Measurements from ENCODE around the gene FGF18. TPM values are rescaled to one million over a fixed set of nuclear protein-coding genes. Genes with fewer than 3 reads are reported as not detected.
A peak's percentile ranks its signal among the peaks of the same experiment; 100 is the strongest.

The FGF18 gene
- polyA plus RNA-seq, 3 donors: 0.34 to 0.66 (median 0.42) TPM

- no peak for DNase-seq (ENCODE audit: extremely low read depth in 1 of 11, low read depth in 9 of 11, low spot score in 4 of 11)
Observed at GRCh38 chr5:171432583-171433351, 13.3 kb downstream of the FGF18 start.

- DNase-seq (ENCODE audit: extremely low read depth in 1 of 11, low read depth in 9 of 11, low spot score in 4 of 11): no peak
Observed at GRCh38 chr5:171433352-171433698, 13.9 kb downstream of the FGF18 start.

- DNase-seq (ENCODE audit: extremely low read depth in 1 of 11, low read depth in 9 of 11, low spot score in 4 of 11): no peak
Observed at GRCh38 chr5:171433982-171434676, 14.7 kb downstream of the FGF18 start.

- DNase-seq (ENCODE audit: extremely low read depth in 1 of 11, low read depth in 9 of 11, low spot score in 4 of 11): no peak
Observed at GRCh38 chr5:171434874-171435273, 15.4 kb downstream of the FGF18 start.

GRCh38 chr5:171435908-171436307 is 16.5 kb downstream of the FGF18 start:
- no peak for DNase-seq (ENCODE audit: extremely low read depth in 1 of 11, low read depth in 9 of 11, low spot score in 4 of 11)

GRCh38 chr5:171436804-171437285 is 17.4 kb downstream of the FGF18 start:
- no peak for DNase-seq (ENCODE audit: extremely low read depth in 1 of 11, low read depth in 9 of 11, low spot score in 4 of 11)

- no peak for DNase-seq (ENCODE audit: extremely low read depth in 1 of 11, low read depth in 9 of 11, low spot score in 4 of 11)
Observed at GRCh38 chr5:171437286-171437821, 17.9 kb downstream of the FGF18 start.

- no peak for DNase-seq (ENCODE audit: extremely low read depth in 1 of 11, low read depth in 9 of 11, low spot score in 4 of 11)
Observed at GRCh38 chr5:171438738-171439137, 19.3 kb downstream of the FGF18 start.

- no peak for DNase-seq (ENCODE audit: extremely low read depth in 1 of 11, low read depth in 9 of 11, low spot score in 4 of 11)
Observed at GRCh38 chr5:171441246-171441791, 21.9 kb downstream of the FGF18 start.

GRCh38 chr5:171442287-171443042 is 23.0 kb downstream of the FGF18 start:
- no peak for DNase-seq (ENCODE audit: extremely low read depth in 1 of 11, low read depth in 9 of 11, low spot score in 4 of 11)

GRCh38 chr5:171444582-171444981 is 25.1 kb downstream of the FGF18 start:
- DNase-seq (ENCODE audit: extremely low read depth in 1 of 11, low read depth in 9 of 11, low spot score in 4 of 11): no peak

- DNase-seq (ENCODE audit: extremely low read depth in 1 of 11, low read depth in 9 of 11, low spot score in 4 of 11): no peak
Observed at GRCh38 chr5:171445644-171446516, 26.4 kb downstream of the FGF18 start.

- DNase-seq (ENCODE audit: extremely low read depth in 1 of 11, low read depth in 9 of 11, low spot score in 4 of 11): no peak
Observed at GRCh38 chr5:171447226-171447625, 27.8 kb downstream of the FGF18 start.

GRCh38 chr5:171449426-171449825 is 30.0 kb downstream of the FGF18 start:
- no peak for DNase-seq (ENCODE audit: extremely low read depth in 1 of 11, low read depth in 9 of 11, low spot score in 4 of 11)

GRCh38 chr5:171450423-171451331 is 31.2 kb downstream of the FGF18 start:
- DNase-seq (ENCODE audit: extremely low read depth in 1 of 11, low read depth in 9 of 11, low spot score in 4 of 11): peak in 9 of 11 donors; percentile 24 to 71 (median 55)

- no peak for DNase-seq (ENCODE audit: extremely low read depth in 1 of 11, low read depth in 9 of 11, low spot score in 4 of 11)
Observed at GRCh38 chr5:171451421-171451820, 32.0 kb downstream of the FGF18 start.

- no peak for DNase-seq (ENCODE audit: extremely low read depth in 1 of 11, low read depth in 9 of 11, low spot score in 4 of 11)
Observed at GRCh38 chr5:171453056-171453725, 33.7 kb downstream of the FGF18 start.

Measured in renal cortex interstitium (tissue), 11 donors.